COLO829 (cell line): ENCODE data around the gene GLT1D1.

Source experiments
- DNase-seq: peaks from one replicate; pipeline ENCODE4 v3.0.0; 2012; ENCODE audit warnings: low spot score

The GLT1D1 gene

DNA sequence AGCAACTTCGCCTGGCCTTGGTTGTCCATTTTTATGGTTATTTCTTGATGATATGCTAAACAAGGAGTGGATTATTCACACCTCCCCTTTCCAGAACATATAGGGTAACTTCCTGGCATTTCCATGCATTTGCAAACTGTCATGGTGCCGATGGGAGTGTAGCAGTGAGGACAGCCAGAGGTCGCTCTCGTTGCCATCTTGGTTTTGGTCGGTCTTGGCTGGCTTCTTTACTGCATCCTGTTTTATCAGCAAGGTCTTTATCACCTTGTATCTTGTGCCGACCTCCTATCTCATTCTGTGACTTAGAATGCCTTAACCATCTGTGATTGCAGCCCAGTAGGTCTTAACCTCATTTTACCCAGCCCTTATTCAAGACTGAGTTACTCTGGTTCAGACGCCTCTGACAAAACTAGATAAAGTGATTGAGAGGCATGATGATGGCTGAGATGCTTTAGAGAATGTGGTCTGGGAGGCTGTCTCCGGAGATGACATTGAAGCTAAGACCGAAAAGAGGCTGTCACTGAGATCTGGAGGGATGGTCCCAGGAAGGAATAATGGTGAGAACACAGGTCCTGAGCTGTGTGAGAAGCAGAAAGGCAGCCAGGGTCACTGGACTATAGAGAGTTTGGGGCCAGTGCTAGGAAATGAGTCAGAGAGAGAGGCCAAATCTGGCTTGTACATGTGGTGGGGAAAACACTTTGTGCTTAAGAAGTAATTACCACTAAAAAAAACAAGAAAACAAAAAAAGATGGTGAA lies 2.9 kb downstream of the GLT1D1 start:
- DNase-seq = no peak

DNA sequence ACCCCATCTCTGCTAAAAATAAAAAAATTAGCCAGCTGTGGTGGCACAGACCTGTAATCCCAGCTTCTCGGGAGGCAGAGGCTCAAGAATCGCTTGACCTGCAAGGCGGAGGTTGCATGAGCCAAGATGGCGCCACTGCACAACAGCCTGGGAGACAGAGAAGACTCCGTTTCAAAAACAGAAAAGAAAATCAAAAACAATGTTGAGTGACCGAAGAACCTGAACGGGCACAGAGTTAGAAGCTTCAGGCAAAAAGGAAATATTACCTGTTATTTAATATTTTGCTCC lies 3.5 kb downstream of the GLT1D1 start:
- DNase-seq = no peak

DNA sequence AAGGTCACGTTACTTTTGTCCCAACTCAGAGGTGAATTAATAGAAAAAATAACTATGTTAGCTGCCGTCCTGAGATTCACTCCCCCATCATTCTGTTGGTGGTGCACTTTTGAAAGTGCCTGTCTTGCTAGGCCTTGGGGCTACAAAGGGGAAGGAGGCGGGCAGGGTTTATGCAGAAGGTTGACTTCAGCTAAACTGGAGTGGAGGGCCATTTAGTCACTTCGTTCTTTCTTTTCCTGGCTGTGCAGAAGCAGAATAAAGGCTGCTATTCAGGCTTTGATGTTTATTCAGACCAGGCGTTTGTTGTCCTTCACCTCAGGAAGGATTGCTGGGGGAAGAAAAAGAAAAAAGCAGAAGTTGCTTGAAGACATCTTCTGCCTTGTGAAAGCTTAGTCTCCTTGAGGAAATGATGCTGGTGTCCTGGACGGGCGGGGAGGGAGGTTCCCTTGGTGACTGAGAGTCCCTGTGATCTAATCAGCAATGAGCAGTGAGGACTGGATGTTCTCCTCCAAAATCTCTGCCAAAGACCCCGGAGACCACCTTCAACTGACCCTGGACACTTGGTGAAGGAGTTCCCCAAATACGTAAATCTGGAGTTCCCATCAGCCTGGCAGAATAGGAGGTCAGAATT lies 4.0 kb downstream of the GLT1D1 start:
- DNase-seq = no peak

DNA sequence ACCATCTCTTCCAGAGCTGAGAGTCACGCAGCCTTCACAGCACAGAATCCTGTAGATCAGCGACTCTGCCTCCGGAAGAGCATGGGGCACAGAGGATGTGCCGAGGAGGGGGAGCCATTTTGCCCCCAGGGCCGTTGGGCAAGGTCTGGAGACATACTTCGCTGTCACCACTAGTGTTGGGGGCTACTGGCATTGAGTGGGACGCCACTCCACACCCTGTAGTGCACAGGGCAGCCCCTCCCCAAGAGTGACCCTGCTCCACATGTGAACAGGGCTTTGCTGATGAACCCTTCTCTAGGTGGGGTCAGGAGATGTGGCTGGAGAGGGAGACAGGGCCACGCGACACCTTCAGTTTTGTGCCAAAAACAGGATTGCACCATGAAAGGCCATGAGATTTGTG lies 6.0 kb downstream of the GLT1D1 start:
- DNase-seq = no peak

DNA sequence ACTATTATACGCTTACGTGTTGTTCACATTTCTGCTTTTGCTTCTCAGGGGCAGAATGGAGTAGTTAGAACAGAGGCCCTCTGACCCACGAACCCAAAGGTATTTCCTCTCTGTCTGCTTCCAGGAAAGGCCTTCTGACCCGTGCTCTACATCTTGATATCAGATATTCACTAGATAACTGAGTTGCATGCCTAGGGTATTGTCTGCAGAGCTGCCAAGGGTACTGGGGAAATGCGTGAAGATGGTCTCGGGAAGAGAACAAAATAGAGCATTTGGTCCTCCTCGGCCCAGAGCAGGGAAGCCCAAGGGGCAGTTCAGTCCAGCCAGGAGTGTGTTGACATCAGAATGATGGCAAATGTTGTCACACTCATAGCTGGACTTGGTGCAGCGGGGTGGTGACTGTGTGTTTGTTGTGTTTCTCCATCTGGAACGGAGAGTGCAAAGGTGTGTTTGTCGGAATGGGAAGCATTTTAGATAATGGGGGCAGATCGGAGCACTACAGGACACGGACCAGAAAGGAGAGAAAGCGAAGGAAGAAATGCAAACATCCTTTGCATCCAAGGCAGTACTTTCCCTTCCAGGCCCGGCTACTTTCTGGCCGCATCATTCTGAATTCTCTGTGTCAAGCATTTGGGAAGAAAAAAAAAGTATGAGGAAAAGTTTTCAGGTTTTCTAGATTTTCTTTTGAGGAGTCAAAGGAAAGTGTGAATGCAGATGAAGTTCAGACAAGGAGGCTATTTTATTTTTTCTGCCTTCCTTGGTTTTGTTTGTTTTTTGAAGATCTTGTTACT lies 8.1 kb downstream of the GLT1D1 start:
- no peak for DNase-seq

DNA sequence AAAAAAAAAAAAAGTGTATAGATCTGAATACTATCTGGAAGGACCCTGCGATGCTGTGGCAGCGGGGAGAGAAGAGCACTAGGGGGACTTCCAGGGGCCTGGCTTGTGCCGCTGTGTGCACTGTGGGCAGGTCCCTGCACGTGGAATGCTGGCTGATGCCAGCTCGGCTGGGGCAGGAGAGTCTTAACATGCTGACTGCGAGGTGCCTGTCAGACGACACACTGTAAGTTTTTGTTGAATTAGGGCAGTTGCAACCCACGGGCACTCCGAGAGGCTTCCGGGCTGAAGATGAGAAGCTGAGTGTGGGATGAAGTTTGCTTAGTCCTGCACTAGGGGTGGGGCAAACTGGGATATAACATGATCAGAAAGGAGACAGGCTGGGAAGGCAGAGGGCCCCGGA lies 10.7 kb downstream of the GLT1D1 start:
- DNase-seq = no peak

DNA sequence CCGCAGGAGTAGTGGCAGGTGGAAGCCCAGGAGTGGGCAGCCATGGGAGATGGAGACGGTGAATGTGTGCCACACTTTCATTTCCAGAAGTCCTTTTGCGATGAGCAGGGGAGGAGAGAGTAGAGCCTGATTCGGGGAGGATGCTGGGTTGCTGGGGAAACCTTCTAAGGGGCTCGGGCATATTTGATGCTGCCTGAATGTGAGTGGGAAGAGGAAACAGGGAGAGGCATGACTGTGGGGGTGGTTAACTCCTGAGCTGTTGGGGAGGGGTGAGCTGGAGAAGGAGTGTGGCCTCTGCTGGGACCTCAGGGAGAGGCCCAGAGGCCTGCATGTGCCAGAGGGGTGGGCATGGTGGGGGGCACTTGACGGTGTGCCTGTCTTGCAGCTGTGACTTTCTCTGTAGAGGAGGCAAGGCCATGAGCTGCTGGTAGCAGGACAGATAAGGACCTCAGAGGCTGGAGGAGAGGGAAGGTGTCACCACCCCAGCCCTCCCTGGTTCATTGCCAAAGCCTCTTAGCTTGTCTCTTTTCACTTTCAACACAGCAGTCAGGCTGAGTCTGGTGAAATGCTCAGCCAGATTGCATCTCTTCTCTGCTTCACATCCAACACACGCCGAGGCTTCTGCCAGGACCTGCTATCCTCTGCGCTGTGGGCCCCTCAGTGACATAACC lies 11.4 kb downstream of the GLT1D1 start:
- no peak for DNase-seq

DNA sequence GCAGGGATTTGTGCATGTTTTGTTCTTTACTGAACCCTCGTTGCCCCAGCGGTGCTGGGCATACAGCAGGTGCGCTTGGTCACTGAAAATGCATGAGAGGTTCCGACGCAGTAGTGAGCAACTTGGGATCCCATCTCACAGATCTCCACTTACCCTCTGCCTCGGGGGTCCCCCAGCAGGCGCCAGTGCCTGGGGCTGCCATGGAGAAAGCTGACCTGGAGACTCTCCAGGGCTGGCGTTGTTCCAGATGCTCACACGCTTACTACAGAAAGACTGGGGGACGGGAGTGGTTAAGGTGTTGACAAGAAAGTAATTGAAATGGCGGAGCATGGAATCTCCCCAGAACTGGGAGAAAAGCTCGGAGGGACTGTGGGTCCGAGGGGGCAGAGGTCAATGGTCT lies 14.2 kb downstream of the GLT1D1 start:
- no peak for DNase-seq

DNA sequence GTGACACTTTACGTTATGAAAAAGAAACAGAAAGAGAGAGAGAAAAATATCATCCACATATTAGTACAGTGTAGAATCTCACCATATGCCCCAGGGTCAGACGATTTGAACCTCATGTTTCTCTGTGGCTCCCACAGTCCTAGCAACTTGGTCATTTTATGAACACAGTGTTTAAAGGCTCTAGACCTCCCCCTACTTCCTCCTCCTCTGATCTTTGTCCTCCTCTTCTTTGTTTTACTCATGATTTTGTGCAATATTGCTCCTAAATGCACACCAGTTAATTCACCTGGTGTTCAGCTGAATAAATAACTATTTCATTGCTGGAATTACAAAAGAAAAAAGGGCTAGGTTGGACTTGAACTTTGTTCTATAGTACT lies 18.2 kb downstream of the GLT1D1 start:
- DNase-seq = no peak

DNA sequence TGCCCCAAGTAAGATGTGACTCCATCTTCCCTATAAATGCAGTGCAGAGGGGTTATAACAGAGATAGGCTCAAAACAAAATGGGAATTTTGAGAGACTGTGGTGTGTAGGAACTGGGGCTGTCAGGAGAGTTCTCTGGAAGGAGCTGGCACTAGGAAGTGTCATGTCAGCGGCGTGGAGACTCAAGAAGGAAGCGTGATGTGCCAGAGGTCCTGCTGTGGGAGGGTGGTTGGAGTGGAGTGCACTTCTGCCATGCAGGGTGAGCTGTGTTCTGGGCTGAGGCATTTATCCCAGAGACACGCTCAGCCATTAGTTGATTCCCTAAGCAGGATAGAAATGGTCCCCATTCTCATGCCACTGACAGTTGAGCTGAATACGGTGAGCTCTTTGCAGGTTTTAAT lies 19.0 kb downstream of the GLT1D1 start:
- no peak for DNase-seq

DNA sequence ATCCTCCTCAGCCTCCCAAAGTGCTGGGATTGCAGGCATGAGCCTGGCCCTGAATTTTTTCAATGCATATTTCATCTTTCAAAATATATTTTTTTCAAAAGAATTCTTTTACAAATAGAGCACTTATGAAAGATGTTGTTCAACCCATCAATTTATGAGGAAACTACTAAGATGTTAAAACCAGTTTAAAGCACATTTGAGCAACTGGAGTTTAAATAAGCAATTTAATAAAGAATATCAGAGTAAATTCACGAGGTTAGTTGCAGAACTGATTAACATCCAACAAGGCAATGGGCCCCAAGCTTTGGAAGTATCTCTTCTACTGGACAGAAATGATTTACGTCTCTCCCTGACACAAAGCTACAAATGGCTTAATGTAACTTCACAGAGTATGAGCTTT lies 23.3 kb downstream of the GLT1D1 start:
- no peak for DNase-seq

DNA sequence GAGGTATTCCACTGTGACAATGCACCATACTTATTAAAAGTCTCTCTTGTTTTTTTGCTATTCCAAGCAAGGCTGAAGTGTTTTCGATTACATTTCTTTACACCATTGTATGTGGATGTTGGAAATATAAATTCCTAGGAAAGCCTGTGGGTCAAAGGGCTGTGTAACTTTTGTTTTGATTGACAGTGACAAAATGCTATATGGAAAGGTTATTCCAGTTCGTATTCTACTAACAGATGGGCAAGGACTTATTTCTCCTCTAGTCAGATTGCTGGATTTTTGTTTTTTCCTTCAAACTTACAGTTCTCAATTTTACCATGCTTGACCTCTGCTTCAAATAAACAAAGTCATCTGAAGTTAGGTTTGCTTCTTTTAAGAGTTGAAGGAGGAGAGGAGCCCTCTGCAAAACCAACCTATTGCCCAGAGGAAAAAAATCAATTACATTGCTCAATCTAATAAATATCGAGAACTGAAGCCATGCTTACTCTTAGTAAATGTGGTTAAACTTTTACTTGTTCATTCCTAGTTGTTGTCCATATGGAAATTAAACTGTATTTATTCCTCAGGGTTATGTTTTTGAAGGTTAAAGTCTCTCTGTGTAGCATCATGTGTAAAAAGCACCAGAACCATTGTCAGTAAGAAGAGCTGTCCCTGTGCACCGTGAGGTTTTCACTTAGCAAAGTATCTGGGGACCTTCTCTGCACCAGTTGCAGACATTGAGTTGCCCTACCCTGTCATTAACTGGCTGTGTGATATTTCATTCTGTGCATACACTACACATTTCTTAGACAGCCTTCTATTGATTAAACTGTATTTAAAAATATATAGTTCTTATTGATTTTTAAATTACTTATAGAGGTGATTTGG lies 26.9 kb downstream of the GLT1D1 start:
- DNase-seq = no peak

DNA sequence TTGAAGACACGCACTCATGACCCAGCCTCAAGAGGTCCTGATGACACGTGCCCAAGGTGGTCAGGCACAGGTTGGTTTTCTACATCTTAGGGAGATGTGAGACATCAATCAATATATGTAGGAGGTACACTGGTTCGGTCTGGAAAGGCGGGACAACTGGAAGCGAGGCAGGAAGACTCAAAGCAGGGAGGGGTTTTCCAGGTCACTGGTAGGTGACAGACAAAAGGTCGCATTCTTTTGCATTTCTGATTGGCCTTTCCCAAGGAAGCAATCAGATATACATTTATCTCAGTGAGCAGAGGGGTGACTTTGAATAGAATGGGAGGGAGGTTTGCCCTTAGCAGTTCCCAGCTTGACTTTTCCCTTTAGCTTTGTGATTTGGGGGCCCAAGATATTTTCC lies 38.6 kb downstream of the GLT1D1 start:
- DNase-seq = no peak

DNA sequence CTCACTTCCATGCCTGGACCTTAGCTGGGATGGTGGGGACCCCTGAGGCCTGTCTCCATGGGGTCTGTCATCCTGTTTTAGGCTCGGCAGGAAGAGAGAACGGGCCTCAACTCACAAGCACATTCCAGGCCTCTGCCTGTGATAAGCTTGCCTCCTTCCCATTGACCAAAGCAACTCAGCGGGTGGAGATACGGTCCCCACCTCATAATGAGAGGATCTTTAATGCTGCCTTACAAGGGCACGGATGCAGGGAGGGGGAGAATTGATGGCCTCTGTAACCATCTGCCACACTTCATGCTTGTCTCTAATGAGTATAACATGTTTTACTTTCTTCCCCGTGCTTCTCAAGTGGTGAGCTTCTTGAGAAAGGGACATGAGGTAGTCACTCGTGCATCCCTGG lies 50.0 kb downstream of the GLT1D1 start:
- DNase-seq = no peak

DNA sequence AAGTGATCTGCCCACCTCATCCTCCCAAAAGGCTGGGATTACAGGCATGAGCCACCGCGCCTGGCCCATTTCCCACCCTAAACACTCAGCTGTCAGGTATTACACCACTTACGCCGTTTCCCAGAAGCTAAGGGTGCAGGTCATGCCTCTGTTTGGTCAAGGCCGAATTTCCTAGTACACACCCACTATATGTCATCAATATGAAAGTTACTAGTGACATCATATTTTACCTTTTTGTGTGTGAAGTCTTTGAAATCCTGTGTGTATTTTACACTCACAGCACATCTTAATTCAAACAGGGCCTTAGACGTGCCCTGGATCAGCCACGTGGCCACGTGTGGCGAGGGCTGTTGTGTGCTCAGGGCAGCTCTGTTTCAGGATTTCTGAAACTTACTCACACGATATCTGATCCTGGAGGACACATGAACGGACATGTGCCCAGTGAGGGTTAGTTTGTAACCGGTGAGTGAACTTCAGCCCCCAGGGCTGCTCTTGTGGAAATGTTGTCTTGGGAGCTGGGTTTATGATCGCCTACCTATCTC lies 51.8 kb downstream of the GLT1D1 start:
- no peak for DNase-seq

DNA sequence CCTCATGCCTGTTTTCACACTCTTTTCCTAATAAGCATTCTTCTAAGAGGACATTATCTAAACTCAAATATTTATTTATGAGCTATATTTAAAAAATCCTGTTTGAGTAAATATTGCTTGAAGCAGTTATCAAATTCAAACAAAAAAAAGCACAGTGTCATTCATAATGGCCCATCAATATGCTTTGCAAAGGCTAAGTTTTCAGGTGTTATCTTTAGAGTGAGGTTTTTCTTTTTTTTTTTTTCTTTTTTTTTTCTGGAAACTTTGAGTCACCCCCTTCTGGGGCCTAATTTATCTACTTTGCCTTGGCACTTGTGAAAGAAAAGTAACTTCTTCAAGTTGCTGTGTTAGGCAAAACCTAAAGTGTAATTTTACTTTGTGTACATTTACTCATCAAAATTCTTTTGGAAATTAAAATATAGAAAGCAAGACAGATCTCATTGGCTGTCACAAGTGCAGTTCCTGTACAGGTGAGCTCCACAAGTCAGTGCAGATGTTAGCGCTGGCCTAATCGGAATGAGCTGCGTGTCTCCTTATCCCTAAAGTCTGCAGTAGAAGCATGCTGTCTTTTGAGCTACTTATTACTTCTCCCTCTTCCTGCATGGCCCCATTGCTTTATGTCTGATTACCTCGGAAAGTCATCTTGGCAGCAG lies 53.3 kb downstream of the GLT1D1 start:
- DNase-seq = no peak

DNA sequence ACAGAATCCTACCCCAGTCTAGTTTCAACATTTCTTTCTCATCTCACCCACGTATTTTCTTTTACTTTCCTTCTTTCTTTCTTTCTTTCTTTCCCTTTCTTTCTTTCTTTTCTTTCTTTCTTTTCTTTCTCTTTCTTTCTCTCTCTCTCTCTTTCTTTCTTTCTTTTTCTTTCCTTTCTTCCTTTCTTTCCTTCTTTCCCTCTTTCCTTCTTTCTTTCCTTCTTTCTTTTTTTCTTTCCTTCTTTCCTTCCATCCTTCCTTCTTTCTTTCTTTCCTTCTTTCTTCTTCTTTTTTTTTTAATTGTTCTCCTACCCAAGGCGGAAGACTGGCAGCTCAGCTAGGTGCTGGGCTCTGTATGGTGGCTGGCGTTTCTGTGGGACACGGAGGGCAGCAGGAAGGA lies 55.0 kb downstream of the GLT1D1 start:
- no peak for DNase-seq

DNA sequence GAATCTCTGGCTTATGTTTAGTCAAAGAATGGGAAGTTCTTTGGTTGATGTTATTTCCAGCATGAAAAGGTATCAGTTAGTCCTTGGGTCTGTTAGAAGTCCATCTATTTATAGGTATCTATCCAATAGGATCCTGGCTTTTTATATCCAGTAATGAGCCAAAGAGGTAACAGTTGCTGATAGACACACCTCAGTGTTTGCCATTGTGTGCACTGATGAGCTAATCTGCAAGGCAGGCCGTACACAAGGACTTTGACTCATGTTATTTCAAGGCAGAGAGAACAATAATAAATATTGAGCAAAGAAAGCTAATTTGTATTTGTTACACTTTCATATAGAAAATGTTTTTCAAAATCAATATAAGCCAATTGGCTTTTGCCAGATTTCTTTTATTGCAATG lies 56.4 kb downstream of the GLT1D1 start:
- DNase-seq = no peak

DNA sequence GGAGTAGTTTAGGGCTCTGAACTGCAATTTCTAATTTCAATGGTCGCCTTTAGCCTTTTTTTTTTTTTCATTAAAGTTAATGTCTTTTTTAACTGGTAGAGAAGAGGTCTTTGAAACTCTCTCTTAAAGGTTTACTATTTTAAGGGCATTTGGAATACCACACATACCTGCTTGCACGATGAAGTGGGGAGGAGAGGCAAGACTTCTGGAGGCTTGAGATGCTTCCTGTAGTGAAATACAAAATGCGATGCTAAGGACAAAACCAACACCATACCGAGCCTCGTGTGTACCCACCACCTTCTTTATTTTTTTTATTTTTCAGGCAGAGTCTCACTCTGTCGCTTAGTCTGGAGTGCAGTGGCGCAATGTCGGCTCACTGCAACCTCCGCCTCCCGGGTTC lies 57.4 kb downstream of the GLT1D1 start:
- DNase-seq = no peak

DNA sequence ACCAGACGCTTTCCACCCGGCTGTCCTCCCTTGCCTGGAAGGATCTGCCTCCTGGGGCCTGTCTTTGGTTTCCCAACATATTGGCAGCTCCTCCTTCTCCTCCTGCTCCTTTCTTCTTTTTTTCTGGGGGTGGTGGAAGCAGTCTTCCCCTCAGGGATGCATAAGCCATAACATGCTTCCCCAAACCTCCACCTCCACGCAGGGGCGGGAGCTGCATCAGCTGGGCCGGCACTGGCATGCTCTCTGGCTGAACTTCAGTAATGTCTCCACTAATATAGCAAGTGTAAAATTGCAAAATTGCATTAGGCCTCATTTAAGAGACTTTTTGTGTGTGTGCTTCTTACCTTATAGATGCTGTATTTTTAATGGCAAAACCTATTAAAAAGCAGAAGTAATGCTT lies 58.6 kb downstream of the GLT1D1 start:
- DNase-seq = no peak

DNA sequence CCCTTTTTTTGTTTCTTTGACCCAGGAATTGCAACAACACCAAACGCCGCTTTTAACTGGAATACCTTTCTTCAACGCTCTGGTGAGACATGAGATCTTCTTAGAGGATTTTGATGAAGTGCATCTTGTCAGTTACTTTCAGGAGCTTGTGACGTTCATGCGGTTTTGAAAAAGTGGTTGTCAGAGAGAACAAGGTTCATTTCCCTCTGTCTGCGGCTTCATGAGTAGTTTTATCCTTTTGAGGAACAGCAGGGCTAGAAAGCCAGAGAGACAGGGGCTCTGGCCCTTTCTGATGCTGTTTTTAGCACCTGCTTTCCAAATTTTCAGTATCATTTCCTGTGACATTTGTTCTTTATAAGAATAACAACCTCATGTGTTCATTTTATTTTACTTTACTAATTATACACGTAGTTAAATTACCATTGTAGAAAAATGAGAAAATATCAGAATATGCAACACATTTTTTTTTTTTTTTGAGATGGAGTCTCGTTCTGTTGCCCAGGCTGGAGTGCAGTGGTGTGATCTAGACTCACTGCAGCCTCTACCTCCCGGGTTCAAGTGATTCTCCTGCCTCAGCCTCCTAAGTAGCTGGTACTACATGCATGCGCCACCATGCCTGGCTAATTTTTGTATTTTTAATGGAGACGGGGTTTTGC lies 61.8 kb downstream of the GLT1D1 start:
- DNase-seq = no peak
